ENCODE measurements around the gene CD163L1.

CD163L1 gene

GRCh38 chr12:7444076-7444475 lies at the start of gene CD163L1:
Gene CD163L1 (minus strand): TSS chr12:7444153. CDS start chr12:7444127, 26 bp downstream.
- no peak for TF ChIP-seq CTCF (IDR thresholded peaks at IDR 0.05; ENCODE audit: low read depth, low read length)
- no peak within 1 kb of the TSS for H3K4me3 ChIP-seq (ENCODE audit: low read depth, low read length)

- H3K4me3 ChIP-seq (ENCODE audit: low read depth, low read length), result no peak overlapping the region
- no peak for TF ChIP-seq CTCF (IDR thresholded peaks at IDR 0.05; ENCODE audit: low read depth, low read length)
Measured at GRCh38 chr12:7493006-7493405, 49.1 kb upstream of the CD163L1 start.

GRCh38 chr12:7486512-7486911 lies 42.6 kb upstream of the CD163L1 start:
- no peak for TF ChIP-seq CTCF (IDR thresholded peaks at IDR 0.05; ENCODE audit: low read depth, low read length)

GRCh38 chr12:7485095-7485494 lies 41.1 kb upstream of the CD163L1 start:
- no peak for TF ChIP-seq CTCF (IDR thresholded peaks at IDR 0.05; ENCODE audit: low read depth, low read length)
- no peak overlapping the region for H3K4me3 ChIP-seq (ENCODE audit: low read depth, low read length)

More at GRCh38 chr12:7486512-7486911, 42.6 kb upstream of the CD163L1 start:
- no peak overlapping the region for H3K4me3 ChIP-seq (ENCODE audit: low read depth, low read length)

GRCh38 chr12:7483343-7483742 lies 39.4 kb upstream of the CD163L1 start:
- TF ChIP-seq CTCF (IDR thresholded peaks at IDR 0.05; ENCODE audit: low read depth, low read length), result no peak
- H3K4me3 ChIP-seq (ENCODE audit: low read depth, low read length), result no peak overlapping the region

GRCh38 chr12:7479771-7480170 lies 35.8 kb upstream of the CD163L1 start:
- TF ChIP-seq CTCF (IDR thresholded peaks at IDR 0.05; ENCODE audit: low read depth, low read length), result no peak

GRCh38 chr12:7472060-7472459 lies 28.1 kb upstream of the CD163L1 start:
- TF ChIP-seq CTCF (IDR thresholded peaks at IDR 0.05; ENCODE audit: low read depth, low read length), result no peak
- no peak overlapping the region for H3K4me3 ChIP-seq (ENCODE audit: low read depth, low read length)

More at GRCh38 chr12:7479771-7480170, 35.8 kb upstream of the CD163L1 start:
- no peak overlapping the region for H3K4me3 ChIP-seq (ENCODE audit: low read depth, low read length)
